Measurements from ENCODE around the gene SIGLEC5. TPM values are rescaled to one million over a fixed set of nuclear protein-coding genes. Genes with fewer than 3 reads are reported as not detected.

The SIGLEC5 gene, protein sequence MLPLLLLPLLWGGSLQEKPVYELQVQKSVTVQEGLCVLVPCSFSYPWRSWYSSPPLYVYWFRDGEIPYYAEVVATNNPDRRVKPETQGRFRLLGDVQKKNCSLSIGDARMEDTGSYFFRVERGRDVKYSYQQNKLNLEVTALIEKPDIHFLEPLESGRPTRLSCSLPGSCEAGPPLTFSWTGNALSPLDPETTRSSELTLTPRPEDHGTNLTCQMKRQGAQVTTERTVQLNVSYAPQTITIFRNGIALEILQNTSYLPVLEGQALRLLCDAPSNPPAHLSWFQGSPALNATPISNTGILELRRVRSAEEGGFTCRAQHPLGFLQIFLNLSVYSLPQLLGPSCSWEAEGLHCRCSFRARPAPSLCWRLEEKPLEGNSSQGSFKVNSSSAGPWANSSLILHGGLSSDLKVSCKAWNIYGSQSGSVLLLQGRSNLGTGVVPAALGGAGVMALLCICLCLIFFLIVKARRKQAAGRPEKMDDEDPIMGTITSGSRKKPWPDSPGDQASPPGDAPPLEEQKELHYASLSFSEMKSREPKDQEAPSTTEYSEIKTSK
- not detected in 2 replicates for total RNA-seq

GRCh38 chr19:51630315-51630714, at the start of gene SIGLEC5:
SIGLEC5 (minus strand) TSS chr19:51630401; CDS start chr19:51630335, 66 bp downstream.

DNA sequence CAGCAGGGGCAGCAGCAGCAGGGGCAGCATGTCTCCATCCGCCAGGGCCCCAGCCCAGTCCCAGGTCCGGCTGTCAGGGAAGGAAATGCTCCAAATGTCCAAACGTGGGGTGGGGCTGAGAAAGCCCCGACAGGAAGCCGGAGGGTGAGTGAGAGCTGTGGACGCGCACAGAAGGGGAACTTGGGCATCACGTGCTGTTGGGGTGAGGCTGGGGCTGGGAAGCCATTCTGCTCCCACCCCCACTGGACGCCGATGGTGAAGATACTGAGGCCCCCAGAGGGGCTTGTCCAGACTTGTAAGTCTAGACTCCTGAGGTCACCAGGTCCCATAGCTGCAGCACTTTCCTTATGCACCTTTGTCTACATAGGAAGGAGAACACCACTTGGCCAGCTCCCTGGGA, 16.5 kb upstream of the SIGLEC5 start, which contains the start of gene SIGLEC14:
SIGLEC14 (minus strand) TSS at position 96 of the 400 bp plus-strand sequence; CDS start at position 30, 66 bp downstream.

GRCh38 chr19:51570962-51571575, 59.1 kb downstream of the SIGLEC5 start, which contains the start of gene ZNF175:
ZNF175 (plus strand) TSS chr19:51571283; CDS start chr19:51573330, 2,047 bp downstream.

Other genes with a start within 250 kb of the SIGLEC5 start
- gene LIM2, start 242.4 kb downstream of the SIGLEC5 start, total RNA-seq: not detected in 2 replicates
- gene C19orf84, start 239.8 kb downstream of the SIGLEC5 start, total RNA-seq: not detected in 2 replicates
- not detected in 2 replicates for gene SIGLEC10, start 212.8 kb downstream of the SIGLEC5 start, total RNA-seq
- gene SIGLEC8, start 171.9 kb downstream of the SIGLEC5 start, total RNA-seq: not detected in 2 replicates
- gene CEACAM18, start 151.9 kb downstream of the SIGLEC5 start, total RNA-seq: not detected in 2 replicates
- not detected in 2 replicates for gene SIGLEC12, start 128.6 kb downstream of the SIGLEC5 start, total RNA-seq
- gene SIGLEC6, start 98.7 kb downstream of the SIGLEC5 start, total RNA-seq: not detected in 2 replicates
- gene ZNF175, start 59.1 kb downstream of the SIGLEC5 start, total RNA-seq: 1.4 and 3.2 TPM in 2 replicates
- not detected in 2 replicates for gene SIGLEC14, start 16.4 kb upstream of the SIGLEC5 start, total RNA-seq
- gene SPACA6, start 62.9 kb upstream of the SIGLEC5 start, total RNA-seq: 1.0 and 5.2 TPM in 2 replicates
- under 0.01 and 0.07 TPM in 2 replicates for gene HAS1, start 93.6 kb upstream of the SIGLEC5 start, total RNA-seq
- under 0.01 and 0.07 TPM in 2 replicates for gene FPR1, start 121.5 kb upstream of the SIGLEC5 start, total RNA-seq
- gene FPR2, start 130.8 kb upstream of the SIGLEC5 start, total RNA-seq: not detected in 2 replicates
- not detected in 2 replicates for gene FPR3, start 164.8 kb upstream of the SIGLEC5 start, total RNA-seq

Data from nasal cavity respiratory epithelium epithelial cell of viscerocranial mucosa (primary cell).